ENCODE data around the gene IGFBP5. TPM values are rescaled to one million over a fixed set of nuclear protein-coding genes. Genes with fewer than 3 reads are reported as not detected.

IGFBP5 gene
- total RNA-seq, 1 donor from 2014 or later, result 150 TPM

DNA sequence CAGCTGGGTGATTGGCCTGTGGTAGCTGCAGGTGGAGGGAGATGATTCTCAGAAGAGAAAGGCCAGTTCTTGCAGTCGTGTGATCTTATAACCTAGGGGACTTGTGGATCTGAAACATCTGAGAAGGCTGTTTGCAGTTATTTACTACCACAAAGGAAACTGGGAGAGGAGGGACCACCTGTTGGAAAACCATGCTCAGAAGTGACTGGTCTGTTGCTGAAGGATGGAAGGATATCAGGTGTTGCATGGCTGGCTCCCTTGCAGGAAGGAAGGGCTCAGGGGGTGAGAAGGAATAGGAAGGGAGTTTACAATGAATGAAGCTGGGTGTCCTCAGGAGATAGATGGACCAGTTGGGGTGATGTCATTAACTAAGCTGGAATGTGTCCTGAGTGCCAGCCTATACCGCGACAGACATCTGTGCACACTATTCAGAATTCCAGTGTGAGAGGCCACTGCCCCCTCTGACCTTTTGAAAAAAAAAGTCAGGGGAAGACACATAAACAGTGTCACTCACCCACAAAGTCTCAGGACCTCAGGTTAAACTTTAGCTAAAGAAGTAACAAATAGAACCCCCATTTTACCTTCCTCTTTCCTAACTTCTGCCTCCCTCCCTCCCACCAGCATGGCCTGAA is 44.6 kb downstream of the IGFBP5 start:
- Histone ChIP-seq H3K79me2 (ENCODE audit: low read depth) (peaks cover 100% of the 10 kb centered on the region), H3K4me3 (no peak overlapping the region), H3F3A (ENCODE audit: low read depth) (peaks cover 9% of the 10 kb centered on the region), H3K4me1 (peaks cover 27% of the 10 kb centered on the region), H3K27me3 (no peaks in the 10 kb centered on the region), H2AFZ (replicated peaks) (no peak overlapping the region), H3K9me3 (ENCODE audit: low read depth) (no peaks in the 10 kb centered on the region), H3K4me2 (peak overlapping the region; percentile 13), H3K9ac (no peak overlapping the region), H4K20me1 (ENCODE audit: low read depth) (peaks cover 100% of the 10 kb centered on the region), H3K27ac (peak overlapping the region; percentile 19), H3K36me3 (peaks cover 5% of the 10 kb centered on the region)
- TF ChIP-seq EZH2phosphoT487 (IDR thresholded peaks at IDR 0.05) (no peak), EZH2 (IDR thresholded peaks at IDR 0.05) (no peak)
- TF ChIP-seq, protein P1, sequence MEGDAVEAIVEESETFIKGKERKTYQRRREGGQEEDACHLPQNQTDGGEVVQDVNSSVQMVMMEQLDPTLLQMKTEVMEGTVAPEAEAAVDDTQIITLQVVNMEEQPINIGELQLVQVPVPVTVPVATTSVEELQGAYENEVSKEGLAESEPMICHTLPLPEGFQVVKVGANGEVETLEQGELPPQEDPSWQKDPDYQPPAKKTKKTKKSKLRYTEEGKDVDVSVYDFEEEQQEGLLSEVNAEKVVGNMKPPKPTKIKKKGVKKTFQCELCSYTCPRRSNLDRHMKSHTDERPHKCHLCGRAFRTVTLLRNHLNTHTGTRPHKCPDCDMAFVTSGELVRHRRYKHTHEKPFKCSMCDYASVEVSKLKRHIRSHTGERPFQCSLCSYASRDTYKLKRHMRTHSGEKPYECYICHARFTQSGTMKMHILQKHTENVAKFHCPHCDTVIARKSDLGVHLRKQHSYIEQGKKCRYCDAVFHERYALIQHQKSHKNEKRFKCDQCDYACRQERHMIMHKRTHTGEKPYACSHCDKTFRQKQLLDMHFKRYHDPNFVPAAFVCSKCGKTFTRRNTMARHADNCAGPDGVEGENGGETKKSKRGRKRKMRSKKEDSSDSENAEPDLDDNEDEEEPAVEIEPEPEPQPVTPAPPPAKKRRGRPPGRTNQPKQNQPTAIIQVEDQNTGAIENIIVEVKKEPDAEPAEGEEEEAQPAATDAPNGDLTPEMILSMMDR (IDR thresholded peaks at IDR 0.05), result no peak
- peaks cover 67% of the 10 kb centered on the region for H3K4me1 Mint-ChIP-seq
- H3K27ac Mint-ChIP-seq, result peak overlapping the region; percentile 78
- H3K4me3 Mint-ChIP-seq, result peak overlapping the region; percentile 68
- H3K9me3 Mint-ChIP-seq, result no peaks in the 10 kb centered on the region
- H3K36me3 Mint-ChIP-seq, result peaks cover 50% of the 10 kb centered on the region
- no peak for DNase-seq (ENCODE audit: low spot score)
- no peaks in the 10 kb centered on the region for H3K27me3 Mint-ChIP-seq (ENCODE audit: insufficient read depth, low read depth)

DNA sequence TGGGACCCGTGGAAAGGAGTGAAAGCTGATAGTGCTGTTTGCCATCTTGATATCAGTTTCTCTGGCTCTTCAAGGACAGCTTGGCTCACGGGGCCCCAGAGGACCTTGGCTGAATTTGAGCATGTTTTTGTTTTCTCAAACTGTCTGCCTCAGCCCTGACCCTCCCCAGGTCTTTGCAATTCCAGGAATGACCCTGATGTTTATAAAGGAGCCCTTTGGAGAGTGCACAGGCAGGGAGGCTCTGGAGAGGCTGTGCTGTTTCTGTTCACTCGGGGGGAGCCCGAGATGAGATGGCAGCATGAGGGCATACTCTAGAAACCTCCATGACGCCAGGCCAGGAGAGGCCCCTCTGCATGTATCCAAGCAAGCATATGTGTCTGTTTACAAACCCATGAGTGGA is 45.8 kb downstream of the IGFBP5 start:
- Mint-ChIP-seq H3K27ac (no peak overlapping the region), H3K27me3 (ENCODE audit: insufficient read depth, low read depth) (no peaks in the 10 kb centered on the region), H3K9me3 (no peaks in the 10 kb centered on the region), H3K4me3 (no peak overlapping the region), H3K4me1 (peaks cover 70% of the 10 kb centered on the region), H3K36me3 (peaks cover 56% of the 10 kb centered on the region)
- Histone ChIP-seq H3K4me2 (peak overlapping the region; percentile 32), H2AFZ (replicated peaks) (no peak overlapping the region), H3K9ac (no peak overlapping the region), H3K79me2 (ENCODE audit: low read depth) (peaks cover 100% of the 10 kb centered on the region), H3K36me3 (peaks cover 5% of the 10 kb centered on the region), H3K4me1 (peaks cover 31% of the 10 kb centered on the region), H3K9me3 (ENCODE audit: low read depth) (no peaks in the 10 kb centered on the region), H3K4me3 (no peak overlapping the region), H3K27me3 (no peaks in the 10 kb centered on the region), H3F3A (ENCODE audit: low read depth) (peaks cover 9% of the 10 kb centered on the region), H3K27ac (peak overlapping the region; percentile 19), H4K20me1 (ENCODE audit: low read depth) (peaks cover 100% of the 10 kb centered on the region)
- no peak for DNase-seq (ENCODE audit: low spot score)
- no peak for TF ChIP-seq EZH2phosphoT487 (IDR thresholded peaks at IDR 0.05)
- TF ChIP-seq, protein P1 (IDR thresholded peaks at IDR 0.05), result no peak
- no peak for TF ChIP-seq EZH2 (IDR thresholded peaks at IDR 0.05)

- H3K27me3 Mint-ChIP-seq (ENCODE audit: insufficient read depth, low read depth), result peaks cover 3% of the 10 kb centered on the region
These were observed 47.2 kb downstream of the IGFBP5 start for GRCh38 chr2:216648105-216648504.

More at GRCh38 chr2:216648105-216648504, 47.2 kb downstream of the IGFBP5 start:
- H3K4me3 ChIP-seq, result no peak overlapping the region
- no peak for DNase-seq (ENCODE audit: low spot score)
- peaks cover 46% of the 10 kb centered on the region for H3K4me1 ChIP-seq
- Mint-ChIP-seq H3K4me1 (peaks cover 71% of the 10 kb centered on the region), H3K9me3 (no peaks in the 10 kb centered on the region), H3K4me3 (no peak overlapping the region), H3K36me3 (peaks cover 68% of the 10 kb centered on the region), H3K27ac (peak overlapping the region; percentile 19)
- no peak overlapping the region for H3K4me2 ChIP-seq
- peaks cover 100% of the 10 kb centered on the region for H3K79me2 ChIP-seq (ENCODE audit: low read depth)
- H3K9me3 ChIP-seq (ENCODE audit: low read depth), result no peaks in the 10 kb centered on the region
- H3K27me3 ChIP-seq, result no peaks in the 10 kb centered on the region
- no peak overlapping the region for H3K9ac ChIP-seq
- H4K20me1 ChIP-seq (ENCODE audit: low read depth), result peaks cover 100% of the 10 kb centered on the region
- no peak overlapping the region for H2AFZ ChIP-seq (replicated peaks)
- peaks cover 9% of the 10 kb centered on the region for H3F3A ChIP-seq (ENCODE audit: low read depth)
- H3K27ac ChIP-seq, result no peak overlapping the region
- TF ChIP-seq EZH2phosphoT487 (IDR thresholded peaks at IDR 0.05) (no peak), EZH2 (IDR thresholded peaks at IDR 0.05) (no peak)
- TF ChIP-seq, protein P1 (IDR thresholded peaks at IDR 0.05), result no peak
- peaks cover 5% of the 10 kb centered on the region for H3K36me3 ChIP-seq
